HEK293T (cell line): ENCODE data around the gene LRP1B.

ENCODE experiments used
- BHLHE40 ChIP-seq: fragments of 450-650 bp; IDR thresholded peaks from 2 replicates; pipeline ENCODE4 v1.6.1; 2016; ENCODE audit warnings: mild to moderate bottlenecking, moderate library complexity, borderline replicate concordance
- CTBP1 ChIP-seq: fragments of 450-650 bp; IDR thresholded peaks from 2 replicates; pipeline ENCODE4 v1.6.1; 2016; ENCODE audit warnings: borderline replicate concordance
- ELF4 ChIP-seq: fragments of 450-650 bp; IDR thresholded peaks from 2 replicates; pipeline ENCODE4 v1.6.1; 2017; ENCODE audit warnings: antibody characterized with exemption
- FOXA1 ChIP-seq: fragments of 450-650 bp; IDR thresholded peaks from 2 replicates; pipeline ENCODE4 v1.6.1; 2016; ENCODE audit warnings: mild to moderate bottlenecking
- FOXK2 ChIP-seq: fragments of 450-650 bp; IDR thresholded peaks from 2 replicates; pipeline ENCODE4 v1.6.1; 2016; ENCODE audit warnings: mild to moderate bottlenecking
- FOXM1 ChIP-seq: fragments of 450-650 bp; IDR thresholded peaks from 2 replicates; pipeline ENCODE4 v1.6.1; 2017; ENCODE audit warnings: mild to moderate bottlenecking, borderline replicate concordance
- HDGF ChIP-seq: fragments of 450-650 bp; IDR thresholded peaks from 2 replicates; pipeline ENCODE4 v1.6.1; 2017; ENCODE audit warnings: antibody characterized with exemption, borderline replicate concordance
- L3MBTL2 ChIP-seq: fragments of 450-650 bp; conservative IDR thresholded peaks from 2 replicates; pipeline ENCODE4 v1.6.1; 2016; ENCODE audit warnings: mild to moderate bottlenecking
- LEF1 ChIP-seq: fragments of 450-650 bp; IDR thresholded peaks from 2 replicates; pipeline ENCODE4 v1.6.1; 2017; ENCODE audit warnings: mild to moderate bottlenecking, borderline replicate concordance
- NFRKB ChIP-seq: fragments of 450-650 bp; IDR thresholded peaks from 2 replicates; pipeline ENCODE4 v1.6.1; 2016; ENCODE audit warnings: mild to moderate bottlenecking, moderate library complexity
- SP1 ChIP-seq: fragments of 450-650 bp; IDR thresholded peaks from 2 replicates; pipeline ENCODE4 v1.6.1; 2017
- SUZ12 ChIP-seq: fragments of 450-650 bp; IDR thresholded peaks from 2 replicates; pipeline ENCODE4 v1.6.1; 2016; ENCODE audit warnings: mild to moderate bottlenecking
- TARDBP ChIP-seq: fragments of 450-650 bp; IDR thresholded peaks from 2 replicates; pipeline ENCODE4 v1.6.1; 2016
- ZNF384 ChIP-seq: fragments of 450-650 bp; IDR thresholded peaks from 2 replicates; pipeline ENCODE4 v1.6.1; 2016

- TF ChIP-seq CTBP1 (no peak), L3MBTL2 (no peak), BHLHE40 (no peak), LEF1 (no peak), FOXM1 (no peak), ELF4 (no peak), SP1 (no peak), ZNF384 (no peak), FOXK2 (no peak), SUZ12 (no peak), FOXA1 (no peak), HDGF (no peak), TARDBP (no peak), NFRKB (no peak)
These were observed 576.0 kb downstream of the LRP1B start for GRCh38 chr2:141554810-141555209.
